Measurements from ENCODE around the gene RAP1GAP. TPM values are rescaled to one million over a fixed set of nuclear protein-coding genes. Genes with fewer than 3 reads are reported as not detected.
A peak's percentile ranks its signal among the peaks of the same experiment; 100 is the strongest.

The RAP1GAP gene
- total and polyA plus RNA-seq, 9 of the 15 experiments (the other 6 are each of a cell fraction or from before 2014, with no cell fraction given), result 0.29 to 30.2 (median 19.2) TPM

GRCh38 chr1:21659099-21659923, 9.8 kb downstream of the RAP1GAP start (continued):
- peak; percentile 80 for TF ChIP-seq ZNF592 (IDR thresholded peaks at IDR 0.05)
- no peak for TF ChIP-seq C11orf30 (IDR thresholded peaks at IDR 0.05; ENCODE audit: low read depth)
- TF ChIP-seq ZNF212 (CRISPR knock-in tag; IDR thresholded peaks at IDR 0.05), result peak; percentile 13; the same call in 1 of the 2 replicates
- peak; percentile 93 for TF ChIP-seq ZNF224 (CRISPR knock-in tag; IDR thresholded peaks at IDR 0.05)
- no peak for TF ChIP-seq FOXM1 (IDR thresholded peaks at IDR 0.05; ENCODE audit: low read depth)
- peak; percentile 97 for TF ChIP-seq FOXM1 (CRISPR knock-in tag; IDR thresholded peaks at IDR 0.05; ENCODE audit: low read depth)
- TF ChIP-seq ZNF609 (CRISPR knock-in tag; IDR thresholded peaks at IDR 0.05; ENCODE audit: borderline replicate concordance), result peak; percentile 95; the same call in 1 of the 2 replicates
- 0 out of 3 replicates have a peak, but pooled peaks of 1 of the 2 experiments have one; percentile 57 for TF ChIP-seq CBX3 (IDR thresholded peaks at IDR 0.05; ENCODE audit: borderline replicate concordance in 1 of 2, low read length in 2 of 2)
- no peak for TF ChIP-seq TSHZ1 (CRISPR knock-in tag; IDR thresholded peaks at IDR 0.05)
- no peak for TF ChIP-seq FOXK2 (conservative IDR thresholded peaks at IDR 0.05 in 1 of 2, IDR thresholded peaks at IDR 0.05 in 1 of 2; ENCODE audit: low read depth in 2 of 2)
- peak; percentile 100 for TF ChIP-seq ZNF511 (CRISPR knock-in tag; IDR thresholded peaks at IDR 0.05)
- peak; percentile 76 for TF ChIP-seq MYC (IDR thresholded peaks at IDR 0.05; ENCODE audit: low read depth, low read length)
- TF ChIP-seq MYC (CRISPR knock-in tag; IDR thresholded peaks at IDR 0.05; ENCODE audit: borderline replicate concordance, low read depth), result no peak

Data from K562 (cell line).